ENCODE results near the gene ZNF124.

The ZNF124 gene

GRCh38 chr1:247113733-247114271, 58.0 kb downstream of the ZNF124 start:
- peaks cover 8% of the 10 kb centered on the region; the same call in 1 of the 2 replicates for H3K4me1 ChIP-seq (ENCODE audit: insufficient read depth, low read length)
- H3K9ac ChIP-seq (ENCODE audit: low read depth, low read length) = no peak overlapping the region
- no peaks in the 10 kb centered on the region for H3K9me3 ChIP-seq (ENCODE audit: control insufficient read depth, insufficient read depth, low read length)
- H3K36me3 ChIP-seq (ENCODE audit: insufficient read depth, low read length) = no peaks in the 10 kb centered on the region

GRCh38 chr1:247113094-247113497, 58.7 kb downstream of the ZNF124 start:
- Histone ChIP-seq H3K4me1 (ENCODE audit: insufficient read depth, low read length) (peaks cover 8% of the 10 kb centered on the region; the same call in 1 of the 2 replicates), H3K9ac (ENCODE audit: low read depth, low read length) (no peak overlapping the region), H3K36me3 (ENCODE audit: insufficient read depth, low read length) (no peaks in the 10 kb centered on the region), H3K9me3 (ENCODE audit: control insufficient read depth, insufficient read depth, low read length) (no peaks in the 10 kb centered on the region)

- Histone ChIP-seq H3K36me3 (ENCODE audit: insufficient read depth, low read length) (no peaks in the 10 kb centered on the region), H3K9me3 (ENCODE audit: control insufficient read depth, insufficient read depth, low read length) (no peaks in the 10 kb centered on the region), H3K4me1 (ENCODE audit: insufficient read depth, low read length) (peaks cover 8% of the 10 kb centered on the region; the same call in 1 of the 2 replicates), H3K9ac (ENCODE audit: low read depth, low read length) (peak overlapping the region; percentile 77; the same call in 1 of the 2 replicates)
Observed at GRCh38 chr1:247112479-247112781, 59.4 kb downstream of the ZNF124 start.

- H3K9me3 ChIP-seq (ENCODE audit: control insufficient read depth, insufficient read depth, low read length) = no peaks in the 10 kb centered on the region
- H3K36me3 ChIP-seq (ENCODE audit: insufficient read depth, low read length) = no peaks in the 10 kb centered on the region
- H3K9ac ChIP-seq (ENCODE audit: low read depth, low read length) = peak overlapping the region; percentile 77
- peaks cover 8% of the 10 kb centered on the region; the same call in 1 of the 2 replicates for H3K4me1 ChIP-seq (ENCODE audit: insufficient read depth, low read length)
Observed at GRCh38 chr1:247111700-247112478, 59.9 kb downstream of the ZNF124 start.

- Histone ChIP-seq H3K9ac (ENCODE audit: low read depth, low read length) (peak overlapping the region; percentile 77), H3K4me1 (ENCODE audit: insufficient read depth, low read length) (peaks cover 8% of the 10 kb centered on the region; the same call in 1 of the 2 replicates), H3K36me3 (ENCODE audit: insufficient read depth, low read length) (no peaks in the 10 kb centered on the region), H3K9me3 (ENCODE audit: control insufficient read depth, insufficient read depth, low read length) (no peaks in the 10 kb centered on the region)
Observed at GRCh38 chr1:247111259-247111699, 60.5 kb downstream of the ZNF124 start.

GRCh38 chr1:247110627-247111258, 61.1 kb downstream of the ZNF124 start:
- Histone ChIP-seq H3K36me3 (ENCODE audit: insufficient read depth, low read length) (no peaks in the 10 kb centered on the region), H3K9me3 (ENCODE audit: control insufficient read depth, insufficient read depth, low read length) (no peaks in the 10 kb centered on the region), H3K9ac (ENCODE audit: low read depth, low read length) (peak overlapping the region; percentile 77), H3K4me1 (ENCODE audit: insufficient read depth, low read length) (peaks cover 8% of the 10 kb centered on the region; the same call in 1 of the 2 replicates)

- Histone ChIP-seq H3K9me3 (ENCODE audit: control insufficient read depth, insufficient read depth, low read length) (no peaks in the 10 kb centered on the region), H3K9ac (ENCODE audit: low read depth, low read length) (no peak overlapping the region), H3K36me3 (ENCODE audit: insufficient read depth, low read length) (no peaks in the 10 kb centered on the region), H3K4me1 (ENCODE audit: insufficient read depth, low read length) (peaks cover 10% of the 10 kb centered on the region)
Observed at GRCh38 chr1:247107694-247108093, 64.1 kb downstream of the ZNF124 start.

GRCh38 chr1:247105966-247106365, 65.9 kb downstream of the ZNF124 start:
- Histone ChIP-seq H3K9me3 (ENCODE audit: control insufficient read depth, insufficient read depth, low read length) (peaks cover 14% of the 10 kb centered on the region), H3K4me1 (ENCODE audit: insufficient read depth, low read length) (peaks cover 8% of the 10 kb centered on the region; the same call in 1 of the 2 replicates), H3K36me3 (ENCODE audit: insufficient read depth, low read length) (peaks cover 13% of the 10 kb centered on the region), H3K9ac (ENCODE audit: low read depth, low read length) (no peak overlapping the region)

Measured in ES-I3 (cell line).